NCI-H146 treated with DMSO at 0.1 percent for 48 hours (cell line): Measurements from ENCODE around the gene SEMA3F.

ENCODE experiments used
- DNase-seq: peaks from one replicate; lab custom pipeline; 2025; ENCODE audit not compliant: unreplicated experiment; lab: John Stamatoyannopoulos, UW

The SEMA3F gene

DNA sequence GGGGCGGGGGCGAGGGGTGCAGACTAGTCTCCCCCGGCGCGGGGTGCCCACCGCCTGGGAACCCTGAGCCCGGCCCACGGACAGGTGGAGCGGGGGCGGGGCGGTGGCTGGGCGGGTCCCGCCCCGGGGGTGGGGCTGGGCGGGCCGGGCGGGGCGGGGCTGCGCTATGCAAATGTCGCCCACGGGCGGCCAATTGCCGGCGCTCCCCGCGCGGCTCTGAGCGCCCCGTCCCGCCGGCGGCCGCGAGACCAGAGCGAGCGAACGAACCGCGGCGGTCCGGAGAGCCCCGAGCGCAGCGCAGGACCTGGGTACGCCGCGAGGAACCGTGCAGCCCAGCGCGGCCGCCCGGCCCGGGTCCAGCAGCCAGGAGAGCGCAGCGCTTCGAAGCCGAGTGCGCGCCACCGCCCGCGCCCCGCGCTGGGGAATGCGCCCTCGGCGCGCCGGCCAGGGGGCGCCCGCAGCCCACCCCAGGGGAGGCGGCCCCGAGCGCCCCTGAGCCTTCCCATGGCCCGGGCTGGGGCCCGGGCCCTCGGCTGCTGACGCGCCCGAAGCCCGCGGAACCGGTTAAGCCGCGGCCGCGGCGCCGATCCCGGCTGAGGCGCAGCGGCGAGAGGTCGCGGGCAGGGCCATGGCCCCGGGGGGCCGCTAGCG is at the start of gene SEMA3F:
Gene SEMA3F (plus strand): TSS at position 485 of the 651 bp plus-strand sequence. CDS start 4,299 bp downstream, outside the sequence.
- DNase-seq: no peak

- no peak for DNase-seq
These were observed 43.4 kb upstream of the SEMA3F start for GRCh38 chr3:50111757-50112156.

- DNase-seq: no peak
These were observed 42.7 kb upstream of the SEMA3F start for GRCh38 chr3:50112462-50112861.

DNA sequence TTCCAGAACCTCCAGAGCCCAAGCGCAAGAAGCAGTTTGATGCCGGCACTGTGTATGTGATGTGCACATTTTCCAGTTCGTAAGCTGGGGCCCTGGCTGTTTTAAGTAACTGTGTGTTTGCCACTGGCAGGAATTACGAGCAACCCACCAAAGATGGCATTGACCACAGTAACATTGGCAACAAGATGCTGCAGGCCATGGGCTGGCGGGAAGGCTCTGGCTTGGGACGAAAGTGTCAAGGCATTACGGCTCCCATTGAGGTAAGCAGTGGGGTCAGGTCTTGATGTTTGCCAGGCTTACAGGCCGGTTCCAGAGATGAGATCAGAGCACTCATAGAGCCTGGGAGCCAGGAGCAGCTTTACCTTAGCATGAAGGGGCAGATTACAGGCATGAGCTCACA is 38.0 kb upstream of the SEMA3F start:
- no peak for DNase-seq

GRCh38 chr3:50118237-50118636 is 36.9 kb upstream of the SEMA3F start:
- DNase-seq: no peak

GRCh38 chr3:50119786-50120185 is 35.3 kb upstream of the SEMA3F start:
- no peak for DNase-seq

DNA sequence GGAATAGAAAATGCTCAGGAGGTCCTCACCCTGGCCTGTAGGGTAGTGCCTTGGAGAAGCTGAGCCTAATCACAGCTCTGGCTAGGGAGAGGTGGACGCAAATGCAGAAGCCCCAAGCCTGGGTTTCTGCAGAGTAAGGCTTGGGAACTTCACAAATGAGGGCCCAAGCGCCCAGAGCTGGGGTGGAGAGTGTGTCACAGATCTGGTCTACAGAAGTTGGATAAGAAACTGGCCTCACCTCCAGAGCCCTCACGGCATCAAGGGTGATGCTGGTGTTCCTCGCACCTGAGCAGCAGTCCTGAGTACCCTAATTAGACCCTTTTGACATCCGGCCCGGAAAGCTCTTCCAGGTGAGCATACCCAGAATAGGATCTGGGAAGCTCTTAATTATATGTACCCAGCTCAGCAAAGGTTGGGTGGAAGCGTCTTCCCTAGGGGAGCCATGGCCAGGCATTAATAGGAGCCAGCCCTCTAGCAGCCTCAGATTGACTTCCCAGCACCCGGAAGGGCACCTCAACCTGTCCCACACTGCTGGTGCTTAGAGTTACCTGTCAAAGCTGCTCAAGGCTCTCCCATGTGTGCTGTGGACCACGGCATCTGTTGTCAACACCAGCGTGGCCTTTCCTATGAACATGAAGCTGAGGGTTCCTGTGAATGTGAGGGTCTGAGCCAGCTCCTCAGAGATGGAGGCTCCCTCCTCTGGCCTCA is 34.6 kb upstream of the SEMA3F start:
- DNase-seq: no peak

- no peak for DNase-seq
These were observed 33.8 kb upstream of the SEMA3F start for GRCh38 chr3:50121072-50122032.

GRCh38 chr3:50122071-50122470 is 33.1 kb upstream of the SEMA3F start:
- DNase-seq: no peak

- no peak for DNase-seq
These were observed 32.3 kb upstream of the SEMA3F start for GRCh38 chr3:50122661-50123391.

DNA sequence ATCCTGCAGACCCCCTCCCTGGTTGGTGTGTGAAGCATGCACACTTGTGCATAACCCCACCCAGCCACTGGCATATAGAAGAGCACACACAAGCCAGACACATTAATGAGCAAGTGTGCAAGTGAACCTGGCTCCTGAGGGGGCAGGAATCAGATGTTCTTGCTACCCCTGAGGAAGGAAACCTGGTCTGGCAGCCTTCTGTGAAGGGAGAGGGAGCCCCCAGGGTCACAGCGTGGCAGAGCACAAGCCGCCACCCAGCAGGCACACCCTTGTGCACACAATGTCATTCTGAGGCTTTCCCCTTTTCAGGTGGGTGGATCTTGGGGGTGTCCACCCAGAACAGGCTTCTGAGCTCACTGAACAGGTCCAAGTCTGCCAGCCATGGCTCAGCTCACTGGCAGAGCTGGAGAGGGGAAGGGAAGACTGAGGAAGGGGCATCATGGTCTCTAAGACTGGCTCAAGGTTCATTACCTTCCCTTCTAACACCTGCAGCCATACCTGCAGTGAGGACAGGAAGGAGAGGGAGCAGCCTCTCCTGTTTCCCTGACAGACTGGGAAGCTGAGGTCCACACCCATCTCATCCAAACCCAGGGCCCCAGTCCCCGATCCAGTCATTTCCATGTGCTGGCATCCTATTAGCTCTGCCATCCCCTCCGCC is 31.6 kb upstream of the SEMA3F start:
- no peak for DNase-seq

DNA sequence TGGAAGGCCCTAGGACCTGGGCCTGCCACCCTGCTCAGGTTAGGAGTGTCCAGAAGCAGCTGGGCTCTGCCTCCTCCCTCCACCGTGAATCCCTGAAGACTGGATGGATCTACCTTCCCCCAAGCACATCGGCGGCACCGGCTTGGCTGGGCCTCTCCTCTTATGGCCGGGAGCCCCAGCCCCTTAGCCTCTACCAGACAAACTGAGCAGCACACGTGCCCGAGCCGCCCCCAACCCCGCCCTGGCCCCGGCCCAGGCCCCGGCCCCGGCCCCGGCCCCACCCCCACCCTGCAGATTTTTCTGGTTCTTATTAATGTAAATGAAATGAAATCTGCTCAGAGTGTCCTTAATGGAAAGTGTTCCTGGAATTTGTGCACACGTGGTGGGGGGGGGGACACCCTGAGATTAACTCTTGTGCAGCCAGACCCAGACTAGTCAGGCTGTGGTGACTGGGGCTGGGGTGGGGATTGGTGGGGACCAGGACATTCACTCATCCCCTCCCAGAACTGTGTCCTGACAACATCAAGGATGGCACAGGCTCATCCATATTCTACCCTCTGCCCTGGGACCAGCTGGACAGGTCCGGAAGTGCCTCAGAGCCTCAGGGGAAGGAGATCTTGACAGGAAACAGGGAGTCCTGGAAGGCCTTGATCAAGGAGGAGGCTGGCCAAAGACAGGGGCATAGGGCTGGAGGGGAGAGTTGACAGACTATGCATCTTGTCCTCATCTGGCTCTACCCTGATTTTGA is 30.9 kb upstream of the SEMA3F start:
- no peak for DNase-seq

DNA sequence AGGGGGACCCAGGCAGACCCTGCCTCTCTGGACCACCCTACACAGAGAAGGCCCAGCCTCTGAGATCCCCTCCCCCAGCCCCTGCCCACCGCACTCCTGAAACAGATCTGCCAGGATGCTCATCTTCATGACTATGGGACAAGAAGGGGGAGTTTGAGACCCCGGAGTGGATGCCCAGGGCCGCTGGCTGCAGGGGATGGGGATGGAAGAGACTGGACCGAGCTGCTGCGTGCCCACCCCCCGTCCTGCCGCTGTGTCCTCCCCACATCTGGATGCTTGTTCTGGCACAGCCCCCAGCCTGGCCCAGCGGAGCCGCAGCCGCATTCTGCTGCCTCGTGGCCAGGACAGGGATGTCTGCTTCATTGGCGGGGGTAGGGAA is 30.3 kb upstream of the SEMA3F start:
- DNase-seq: no peak

DNA sequence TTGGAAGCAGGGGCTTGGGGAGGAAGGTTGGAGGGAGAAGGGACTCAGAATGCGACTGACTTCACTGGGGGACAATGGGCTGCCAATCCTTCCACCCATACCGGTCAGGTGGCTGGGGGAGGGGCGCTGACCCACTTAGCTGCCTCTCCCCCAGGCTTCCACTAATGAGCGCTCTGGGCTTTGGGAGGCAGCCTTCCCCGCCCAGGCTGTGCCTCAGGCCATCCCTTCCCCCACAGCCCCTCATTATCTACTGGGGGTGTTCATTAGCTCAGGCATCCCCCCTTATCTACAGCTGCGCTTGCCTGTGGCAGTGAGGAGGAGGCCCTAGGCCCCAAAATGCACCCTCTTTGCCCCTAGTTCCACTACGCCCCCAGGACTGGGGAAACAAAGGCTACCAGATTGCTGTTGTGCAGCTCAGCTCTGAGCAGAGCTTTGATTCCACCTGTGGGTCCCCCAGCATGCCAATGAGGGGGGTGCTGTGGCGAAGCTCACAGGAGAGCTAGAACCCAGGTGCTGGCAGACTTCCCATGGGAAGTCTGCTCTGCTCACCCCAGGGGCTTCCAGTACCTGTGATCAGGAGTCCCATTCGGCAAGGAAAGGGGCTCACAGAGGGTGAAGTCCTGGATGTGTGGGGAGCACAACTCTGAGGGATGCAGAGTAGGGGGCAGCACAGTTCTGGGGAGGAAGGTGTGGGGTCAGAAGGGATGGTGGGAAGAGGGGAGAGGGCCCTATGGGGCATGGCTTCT is 29.4 kb upstream of the SEMA3F start:
- no peak for DNase-seq

DNA sequence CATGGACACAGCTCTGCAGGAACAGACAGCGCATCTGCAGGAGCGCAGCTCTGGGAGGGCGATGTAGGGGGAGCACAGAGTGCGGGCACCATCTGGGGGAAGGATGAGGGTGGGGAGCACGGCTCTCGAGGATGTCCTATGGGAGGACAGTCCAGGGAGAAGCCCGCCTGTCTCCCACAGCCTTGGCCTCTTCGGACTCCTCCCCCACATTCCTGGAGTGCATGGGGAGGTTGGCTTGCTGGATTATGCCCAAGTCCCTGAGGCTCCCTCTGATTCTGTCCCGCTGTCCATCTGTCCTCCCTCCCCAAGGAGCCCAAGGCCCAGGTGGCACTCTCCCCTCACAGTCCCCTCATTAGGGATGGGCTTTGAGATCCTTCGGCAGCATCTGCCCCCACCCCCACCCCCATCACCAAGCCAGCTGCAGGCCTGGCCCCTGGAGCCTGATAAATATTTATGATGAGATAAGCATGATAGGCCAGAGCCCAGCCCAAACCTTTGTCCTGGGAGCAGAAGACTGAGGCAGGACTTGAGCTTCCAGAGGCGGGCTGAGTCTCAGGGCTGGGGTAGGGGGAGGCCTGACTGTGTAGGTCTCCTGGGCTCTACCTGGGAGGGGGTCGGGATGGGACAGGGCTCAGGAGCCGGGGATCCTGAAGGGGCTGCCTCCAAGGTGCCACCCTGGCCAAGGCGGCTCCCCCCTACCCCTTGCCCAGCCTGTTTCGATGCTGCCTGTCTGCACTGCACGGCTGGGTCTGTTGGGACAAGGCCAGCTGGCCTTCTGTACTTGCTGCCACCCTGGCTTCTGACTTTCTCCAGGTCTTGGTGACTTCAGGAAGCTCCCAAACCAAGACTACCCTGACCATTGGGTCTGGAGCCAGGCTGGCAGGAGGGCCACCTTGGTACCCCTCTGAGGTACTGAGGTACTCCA is 28.6 kb upstream of the SEMA3F start:
- no peak for DNase-seq

DNA sequence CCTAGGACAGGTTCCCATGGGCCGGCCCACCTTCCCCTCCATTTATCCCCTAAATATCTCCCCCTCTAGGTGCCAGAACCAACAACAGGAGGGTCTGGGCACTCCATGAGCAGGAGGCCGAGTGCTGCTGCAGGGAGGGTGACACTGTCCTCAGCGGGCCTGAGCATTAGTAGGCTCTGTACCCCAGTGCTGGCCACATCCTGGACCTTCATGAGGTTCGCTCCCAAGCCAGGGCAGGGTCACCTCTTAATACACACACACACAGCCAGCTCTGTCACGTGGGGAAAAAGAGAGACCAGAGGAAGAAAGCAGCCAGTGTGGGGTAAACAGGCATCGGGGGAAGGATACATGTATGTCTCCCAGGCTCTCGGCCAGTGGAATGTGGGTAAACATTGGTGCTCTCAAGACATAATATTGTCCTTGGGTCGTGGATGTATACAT is 27.9 kb upstream of the SEMA3F start:
- DNase-seq: no peak

- DNase-seq: no peak
These were observed 27.1 kb upstream of the SEMA3F start for GRCh38 chr3:50128001-50128400.

- DNase-seq: no peak
These were observed 24.7 kb upstream of the SEMA3F start for GRCh38 chr3:50130436-50130835.
